Chondrocyte (in vitro differentiated cells): ENCODE data around the gene RNF138. TPM values are rescaled to one million over a fixed set of nuclear protein-coding genes. Genes with fewer than 3 reads are reported as not detected.
"Not testable (repeated sequence)": the region's sequence is repeated elsewhere in the genome, so short reads cannot be mapped to it uniquely, and the experiment has no call there.

Experiments
- DNase-seq: peaks from one replicate; pipeline ENCODE4 v3.0.0; 2021; ENCODE audit warnings: mixed read lengths, low spot score
- H3K27ac Mint-ChIP-seq: one replicate; pipeline ENCODE4 v1.8.0; 2021; ENCODE audit warnings: mild to moderate bottlenecking, moderate library complexity, mixed read lengths; ENCODE audit not compliant: unreplicated experiment
- H3K27me3 Mint-ChIP-seq: 2 replicates; pipeline ENCODE4 v1.8.0; 2021; ENCODE audit warnings: low read depth, mixed read lengths
- H3K36me3 Mint-ChIP-seq: 2 replicates; pipeline ENCODE4 v1.8.0; 2021; ENCODE audit warnings: low read depth, mixed read lengths
- H3K4me1 Mint-ChIP-seq: 2 replicates; pipeline ENCODE4 v1.8.0; 2021; ENCODE audit warnings: low read depth, mild to moderate bottlenecking, mixed read lengths
- H3K4me3 Mint-ChIP-seq: one replicate; pipeline ENCODE4 v1.8.0; 2021; ENCODE audit warnings: mild to moderate bottlenecking, moderate library complexity, mixed read lengths; ENCODE audit not compliant: unreplicated experiment
- H3K9me3 Mint-ChIP-seq: 2 replicates; pipeline ENCODE4 v1.8.0; 2021; ENCODE audit warnings: low read depth, mixed read lengths
- CTCF ChIP-seq: fragments of 200-600 bp; sonication (generic); IDR thresholded peaks from 2 replicates; pipeline ENCODE4 v1.5.0; 2021; ENCODE audit warnings: antibody characterized with exemption, mild to moderate bottlenecking, moderate library complexity
- total RNA-seq: library from RNA; stranded (reverse); gene quantifications from 3 replicates; pipeline ENCODE4 v1.2.1, GENCODE V29; 2021

RNF138 gene
- total RNA-seq, 1 donor from 2014 or later: 13.5 TPM

DNA sequence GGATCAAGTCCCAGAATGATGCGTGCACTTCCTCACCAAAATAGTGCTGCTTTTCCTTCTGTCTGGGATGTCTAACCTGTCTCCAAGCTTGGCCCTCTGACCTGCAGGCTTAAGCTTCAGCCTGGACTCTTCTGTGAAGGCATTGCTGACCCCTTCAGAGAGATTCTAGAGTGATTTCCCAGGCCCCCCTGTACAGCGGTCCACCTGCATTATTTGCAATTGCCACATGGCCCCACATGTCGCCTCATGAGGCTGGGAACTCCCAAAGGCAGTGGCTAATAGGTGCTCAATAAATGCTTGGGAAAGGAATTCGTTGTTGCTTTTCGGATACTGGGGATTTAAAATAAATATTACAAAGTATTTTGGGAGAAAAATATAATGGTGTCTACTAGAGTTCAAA is 65.9 kb downstream of the RNF138 start:
- H3K4me1 Mint-ChIP-seq: peaks cover 9% of the 10 kb centered on the region
- H3K9me3 Mint-ChIP-seq: no peaks in the 10 kb centered on the region
- H3K4me3 Mint-ChIP-seq: peak overlapping the region; percentile 57
- no peak overlapping the region for H3K27ac Mint-ChIP-seq
- H3K27me3 Mint-ChIP-seq: peaks cover 6% of the 10 kb centered on the region
- TF ChIP-seq CTCF: no peak
- H3K36me3 Mint-ChIP-seq: no peaks in the 10 kb centered on the region
- DNase-seq: no peak

DNA sequence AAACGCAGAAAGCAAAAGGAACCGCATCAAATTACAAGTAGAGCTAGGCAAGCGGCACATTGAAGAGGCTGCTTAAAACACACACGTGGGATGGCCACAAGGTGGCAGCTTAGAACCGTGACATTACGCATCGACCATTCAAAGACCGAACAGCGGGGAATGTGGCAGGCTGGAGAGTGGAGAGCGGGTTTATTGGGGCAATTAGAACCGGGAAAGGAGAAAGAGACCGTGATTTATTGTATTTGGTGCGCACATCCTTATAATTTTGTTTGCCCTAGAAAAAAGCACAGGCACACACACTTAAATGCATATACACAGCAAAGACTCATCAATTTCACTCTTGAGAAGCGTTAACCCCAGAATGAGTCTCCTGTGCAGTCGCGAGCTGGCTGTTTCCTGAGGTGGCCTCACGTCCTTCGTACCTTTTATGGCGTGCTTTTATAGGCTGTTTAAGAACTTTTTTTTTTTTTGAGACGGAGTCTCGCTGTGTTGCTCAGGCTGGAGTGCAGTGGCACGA is 66.5 kb downstream of the RNF138 start:
- Mint-ChIP-seq H3K4me3 (peak overlapping the region; percentile 57), H3K27me3 (peaks cover 6% of the 10 kb centered on the region), H3K9me3 (no peaks in the 10 kb centered on the region), H3K27ac (no peak overlapping the region), H3K36me3 (no peaks in the 10 kb centered on the region), H3K4me1 (peaks cover 9% of the 10 kb centered on the region)
- TF ChIP-seq CTCF: peak; percentile 95
- no peak for DNase-seq

GRCh38 chr18:32158631-32159030 is 67.0 kb downstream of the RNF138 start:
- H3K27ac Mint-ChIP-seq, H3K27me3 Mint-ChIP-seq, H3K36me3 Mint-ChIP-seq, DNase-seq, H3K9me3 Mint-ChIP-seq, H3K4me1 Mint-ChIP-seq: not testable (repeated sequence)
- peak overlapping the region; percentile 57 for H3K4me3 Mint-ChIP-seq

- no peak for TF ChIP-seq CTCF
- H3K9me3 Mint-ChIP-seq: no peaks in the 10 kb centered on the region
- no peak overlapping the region for H3K4me3 Mint-ChIP-seq
- DNase-seq: no peak
- H3K36me3 Mint-ChIP-seq: no peaks in the 10 kb centered on the region
- H3K27me3 Mint-ChIP-seq: peaks cover 6% of the 10 kb centered on the region
- no peak overlapping the region for H3K27ac Mint-ChIP-seq
- peaks cover 9% of the 10 kb centered on the region for H3K4me1 Mint-ChIP-seq
These were observed 68.9 kb downstream of the RNF138 start for GRCh38 chr18:32160547-32160946.

DNA sequence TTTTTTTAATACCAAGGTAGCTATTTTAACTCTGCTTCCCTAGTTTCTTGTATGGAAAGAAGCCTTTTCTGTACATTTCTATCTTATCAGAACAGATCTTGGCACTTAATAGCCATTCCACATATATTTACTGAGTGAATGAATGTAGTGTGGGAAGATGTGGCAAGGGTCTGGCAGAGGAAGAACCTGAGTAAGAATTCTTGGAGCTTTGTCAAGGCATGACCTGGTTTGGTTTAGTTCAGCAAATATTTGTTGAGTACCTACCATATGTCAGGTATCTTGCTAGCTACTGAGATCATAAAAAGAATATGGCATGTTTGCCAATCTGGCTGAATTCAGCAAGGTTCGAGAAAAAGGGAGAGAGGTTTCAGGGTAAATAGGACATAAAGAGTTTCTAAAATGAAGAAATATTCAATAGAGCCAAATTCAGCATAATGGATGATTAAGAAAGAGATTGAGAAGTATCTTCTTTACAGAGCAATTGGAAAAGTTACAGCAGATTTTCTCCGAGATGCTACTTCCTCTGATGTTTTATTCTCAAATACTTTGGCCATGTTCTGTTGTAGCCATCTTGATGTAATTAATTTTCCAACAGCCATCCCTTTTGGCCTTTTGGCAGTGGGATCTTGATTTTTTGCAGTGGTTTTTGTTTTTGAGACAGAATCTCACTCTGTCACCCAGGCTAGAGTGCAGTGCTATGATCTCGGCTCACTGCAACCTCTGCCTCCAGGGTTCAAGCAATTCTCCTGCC is 76.5 kb downstream of the RNF138 start:
- Mint-ChIP-seq H3K36me3 (no peaks in the 10 kb centered on the region), H3K4me3 (no peak overlapping the region), H3K27ac (no peak overlapping the region), H3K9me3 (peaks cover 3% of the 10 kb centered on the region), H3K27me3 (peaks cover 6% of the 10 kb centered on the region), H3K4me1 (no peaks in the 10 kb centered on the region)
- DNase-seq: no peak
- no peak for TF ChIP-seq CTCF

DNA sequence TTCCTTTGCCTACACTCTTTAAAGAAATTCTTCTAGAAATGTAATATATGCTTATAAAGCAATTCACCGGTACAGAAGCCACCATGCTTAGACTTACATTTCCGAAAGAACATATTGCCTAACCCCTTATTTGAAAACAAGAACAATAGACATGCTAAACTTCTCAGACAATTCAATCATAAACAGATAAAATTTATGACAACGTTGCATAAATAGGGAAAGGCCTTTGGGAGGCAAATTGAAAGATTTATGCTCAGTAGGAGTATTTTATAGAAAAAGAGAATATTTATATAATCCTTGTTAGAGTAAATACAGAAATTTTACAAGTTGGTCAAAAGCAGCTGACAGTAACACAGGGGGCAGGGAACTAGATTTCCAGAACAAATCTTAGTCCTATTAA is 82.0 kb downstream of the RNF138 start:
- no peaks in the 10 kb centered on the region for H3K4me1 Mint-ChIP-seq
- H3K4me3 Mint-ChIP-seq: no peak overlapping the region
- DNase-seq: no peak
- no peak overlapping the region for H3K27ac Mint-ChIP-seq
- TF ChIP-seq CTCF: no peak
- peaks cover 4% of the 10 kb centered on the region for H3K27me3 Mint-ChIP-seq
- H3K36me3 Mint-ChIP-seq: no peaks in the 10 kb centered on the region
- peaks cover 3% of the 10 kb centered on the region for H3K9me3 Mint-ChIP-seq
